CD4-positive, alpha-beta memory T cell (primary cell): ENCODE results near the gene PPP4R1. TPM values are rescaled to one million over a fixed set of nuclear protein-coding genes. Genes with fewer than 3 reads are reported as not detected.

Experiments used
- polyA plus RNA-seq, 2 donors: library from polyadenylated mRNA; unstranded; fragments of 300-500 nt; fragmentation: Illumina TruSeq; gene quantifications; one replicate each; pipeline ENCODE4 v1.2.3, GENCODE V29; 2021
- total RNA-seq, 2 experiments: library from RNA; stranded (reverse); gene quantifications; one replicate each; pipeline ENCODE4 v1.2.3, GENCODE V29; 2021

PPP4R1 gene
- total and polyA plus RNA-seq, 4 experiments from 2014 or later: 10.2 to 71.0 (median 40.5) TPM

Other genes starting within 250 kb of the PPP4R1 start
- gene RALBP1, start 139.0 kb downstream of the PPP4R1 start, total RNA-seq: 10 to 100 TPM; 44.9 to 49.9 TPM
- gene RALBP1, start 139.0 kb downstream of the PPP4R1 start, polyA plus RNA-seq: 10 to 100 TPM; 33.9 to 48.8 TPM
- 1 to 10 TPM; 1.8 TPM for gene RAB31, start 93.7 kb upstream of the PPP4R1 start, total RNA-seq
- gene RAB31, start 93.7 kb upstream of the PPP4R1 start, polyA plus RNA-seq: 1 to 10 TPM in 1 of 2 donors, under 1 TPM in 1; 0.07 to 1.0 TPM